ENCODE measurements around the gene HCFC1R1. TPM values are rescaled to one million over a fixed set of nuclear protein-coding genes. Genes with fewer than 3 reads are reported as not detected.

The HCFC1R1 gene
- total RNA-seq, 6 experiments from 2014 or later = 54.6 to 90.3 (median 83.2) TPM

DNA sequence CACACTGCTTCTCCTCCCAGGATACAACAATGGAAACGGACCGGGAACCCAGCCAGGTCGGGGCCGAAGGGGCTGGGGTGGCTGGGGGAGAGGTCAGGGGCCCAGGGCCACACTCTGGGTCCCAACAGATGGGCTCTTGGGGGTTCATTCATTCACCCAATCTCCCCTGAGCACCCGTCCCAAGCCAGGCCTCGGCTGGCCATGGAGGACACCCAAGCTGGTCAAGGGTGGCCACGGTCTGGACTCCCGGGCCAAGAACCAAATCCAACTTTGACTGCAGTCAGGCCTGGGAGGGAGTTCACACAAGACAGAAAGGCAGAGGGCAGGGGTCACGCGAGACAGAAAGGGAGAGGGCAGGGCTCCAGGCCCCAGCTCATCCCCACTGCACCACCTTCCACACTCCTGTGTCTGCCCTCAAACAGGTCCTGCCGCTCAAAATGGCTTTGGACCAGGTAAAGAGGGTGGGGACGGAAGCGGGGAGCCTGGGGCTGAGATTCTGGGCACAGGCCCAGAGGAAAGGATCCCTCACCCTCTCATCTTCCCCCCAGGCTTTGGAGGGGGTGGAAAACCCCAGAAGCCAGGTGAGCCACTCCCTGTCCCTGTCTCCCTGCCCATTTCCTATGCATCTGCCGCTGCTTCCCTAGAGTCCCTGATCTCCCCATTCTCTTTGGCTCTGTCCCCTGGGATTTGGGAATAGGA, 31.2 kb downstream of the HCFC1R1 start:
- no peak overlapping the region for H3K4me3 Mint-ChIP-seq
- H3K9me3 Mint-ChIP-seq = no peaks in the 10 kb centered on the region
- no peak for DNase-seq
- H3K27ac Mint-ChIP-seq = no peak overlapping the region
- no peaks in the 10 kb centered on the region for H3K36me3 Mint-ChIP-seq (ENCODE audit: low read depth)
- no peaks in the 10 kb centered on the region for H3K4me1 Mint-ChIP-seq (ENCODE audit: low read depth)
- H3K27me3 Mint-ChIP-seq (ENCODE audit: insufficient read depth) = peaks cover 22% of the 10 kb centered on the region
- TF ChIP-seq, protein P1, sequence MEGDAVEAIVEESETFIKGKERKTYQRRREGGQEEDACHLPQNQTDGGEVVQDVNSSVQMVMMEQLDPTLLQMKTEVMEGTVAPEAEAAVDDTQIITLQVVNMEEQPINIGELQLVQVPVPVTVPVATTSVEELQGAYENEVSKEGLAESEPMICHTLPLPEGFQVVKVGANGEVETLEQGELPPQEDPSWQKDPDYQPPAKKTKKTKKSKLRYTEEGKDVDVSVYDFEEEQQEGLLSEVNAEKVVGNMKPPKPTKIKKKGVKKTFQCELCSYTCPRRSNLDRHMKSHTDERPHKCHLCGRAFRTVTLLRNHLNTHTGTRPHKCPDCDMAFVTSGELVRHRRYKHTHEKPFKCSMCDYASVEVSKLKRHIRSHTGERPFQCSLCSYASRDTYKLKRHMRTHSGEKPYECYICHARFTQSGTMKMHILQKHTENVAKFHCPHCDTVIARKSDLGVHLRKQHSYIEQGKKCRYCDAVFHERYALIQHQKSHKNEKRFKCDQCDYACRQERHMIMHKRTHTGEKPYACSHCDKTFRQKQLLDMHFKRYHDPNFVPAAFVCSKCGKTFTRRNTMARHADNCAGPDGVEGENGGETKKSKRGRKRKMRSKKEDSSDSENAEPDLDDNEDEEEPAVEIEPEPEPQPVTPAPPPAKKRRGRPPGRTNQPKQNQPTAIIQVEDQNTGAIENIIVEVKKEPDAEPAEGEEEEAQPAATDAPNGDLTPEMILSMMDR (IDR thresholded peaks at IDR 0.05) = no peak

DNA sequence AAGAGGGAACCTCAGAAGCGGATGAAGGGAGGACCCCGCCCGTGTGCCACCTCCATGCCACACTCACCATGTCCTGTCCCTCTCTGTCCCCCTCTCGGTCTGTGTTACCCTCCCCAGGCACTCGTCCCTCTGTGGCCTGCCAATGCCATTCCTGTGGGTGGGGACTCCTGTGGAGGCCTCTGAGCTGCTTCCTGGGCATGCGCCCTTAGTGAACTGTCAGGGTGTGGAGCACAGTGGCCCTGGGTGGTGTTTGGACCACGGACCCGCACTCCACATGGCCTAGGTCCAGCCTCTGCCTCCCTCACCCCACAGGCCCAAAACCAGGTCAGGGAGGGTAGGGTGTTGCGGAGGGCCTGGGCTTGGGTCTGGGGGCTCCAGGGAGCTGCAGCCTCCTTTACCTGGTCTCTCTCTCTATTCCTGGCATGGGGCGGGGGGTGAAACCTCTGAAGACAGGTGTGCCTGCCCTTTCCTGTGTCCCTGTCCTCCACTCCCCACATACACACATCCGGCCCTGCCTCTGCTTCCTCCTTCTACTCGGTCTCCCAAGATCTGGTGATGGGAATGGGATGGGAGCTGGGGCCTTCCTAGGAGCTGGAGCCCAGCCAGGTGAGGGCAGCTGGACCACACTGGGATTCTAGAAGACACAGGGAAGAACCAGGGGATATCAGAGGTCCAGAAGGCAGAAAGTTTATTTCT, 32.0 kb downstream of the HCFC1R1 start:
- Mint-ChIP-seq H3K4me3 (no peak overlapping the region), H3K36me3 (ENCODE audit: low read depth) (no peaks in the 10 kb centered on the region)

DNA sequence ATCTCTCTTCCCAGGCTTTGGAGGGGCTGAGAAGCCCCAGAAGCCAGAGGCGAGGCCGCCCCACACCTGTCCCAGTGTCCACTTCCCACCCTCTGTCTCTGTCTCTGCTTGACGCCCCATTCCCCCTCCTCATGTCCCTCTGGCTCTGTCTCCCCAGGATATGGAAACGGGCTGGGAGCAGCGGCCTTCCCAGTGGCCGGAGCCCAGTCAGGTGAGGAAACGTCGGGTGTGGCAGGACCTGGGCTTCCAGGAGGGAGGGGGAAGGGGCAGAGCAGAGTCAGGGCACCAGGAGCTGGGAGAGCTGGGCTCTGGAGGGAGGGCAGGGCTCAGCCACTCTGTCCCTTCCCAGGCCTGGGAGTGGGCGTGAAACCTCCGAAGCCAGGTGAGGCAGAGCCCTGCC, 32.9 kb downstream of the HCFC1R1 start:
- Mint-ChIP-seq H3K9me3 (no peaks in the 10 kb centered on the region), H3K27me3 (ENCODE audit: insufficient read depth) (peaks cover 21% of the 10 kb centered on the region), H3K36me3 (ENCODE audit: low read depth) (no peaks in the 10 kb centered on the region), H3K4me1 (ENCODE audit: low read depth) (no peaks in the 10 kb centered on the region), H3K27ac (no peak overlapping the region), H3K4me3 (no peak overlapping the region)
- DNase-seq = no peak
- TF ChIP-seq, protein P1 (IDR thresholded peaks at IDR 0.05) = no peak

More for the DNA sequence above, 32.0 kb downstream of the HCFC1R1 start:
- TF ChIP-seq, protein P1 (IDR thresholded peaks at IDR 0.05) = no peak
- Mint-ChIP-seq H3K4me1 (ENCODE audit: low read depth) (no peaks in the 10 kb centered on the region), H3K9me3 (no peaks in the 10 kb centered on the region), H3K27ac (no peak overlapping the region), H3K27me3 (ENCODE audit: insufficient read depth) (peaks cover 20% of the 10 kb centered on the region)
- no peak for DNase-seq

DNA sequence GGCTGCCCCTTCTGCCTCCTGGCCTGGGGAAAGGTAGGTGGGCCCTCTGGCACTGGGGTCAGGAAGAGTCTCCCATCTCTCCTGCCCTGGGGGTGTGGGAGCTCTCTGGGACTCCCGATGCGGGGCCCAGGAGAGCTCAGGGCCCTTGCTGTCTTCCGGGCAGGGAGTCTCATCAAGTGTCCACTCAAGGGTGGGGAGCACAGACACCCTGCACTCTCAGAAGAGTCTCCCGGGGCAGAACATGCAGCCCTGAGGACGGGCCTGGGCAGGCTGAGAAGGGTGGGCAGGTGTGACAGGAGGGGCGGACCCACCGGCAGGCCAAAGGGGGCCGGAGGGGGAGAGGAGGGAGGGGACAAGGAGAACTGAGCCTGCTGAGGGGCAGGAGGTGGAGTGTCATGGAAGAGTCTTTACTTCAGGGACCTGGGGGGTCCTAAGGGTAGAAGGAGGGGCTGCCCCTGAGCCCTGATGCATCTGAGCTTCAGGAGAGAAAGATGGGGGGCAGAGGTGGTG, 35.1 kb downstream of the HCFC1R1 start:
- Mint-ChIP-seq H3K36me3 (ENCODE audit: low read depth) (no peaks in the 10 kb centered on the region), H3K9me3 (no peaks in the 10 kb centered on the region), H3K4me1 (ENCODE audit: low read depth) (peaks cover 4% of the 10 kb centered on the region; the same call in 1 of the 2 replicates), H3K4me3 (no peak overlapping the region), H3K27me3 (ENCODE audit: insufficient read depth) (peaks cover 22% of the 10 kb centered on the region), H3K27ac (no peak overlapping the region)
- DNase-seq = no peak
- TF ChIP-seq, protein P1 (IDR thresholded peaks at IDR 0.05) = no peak

DNA sequence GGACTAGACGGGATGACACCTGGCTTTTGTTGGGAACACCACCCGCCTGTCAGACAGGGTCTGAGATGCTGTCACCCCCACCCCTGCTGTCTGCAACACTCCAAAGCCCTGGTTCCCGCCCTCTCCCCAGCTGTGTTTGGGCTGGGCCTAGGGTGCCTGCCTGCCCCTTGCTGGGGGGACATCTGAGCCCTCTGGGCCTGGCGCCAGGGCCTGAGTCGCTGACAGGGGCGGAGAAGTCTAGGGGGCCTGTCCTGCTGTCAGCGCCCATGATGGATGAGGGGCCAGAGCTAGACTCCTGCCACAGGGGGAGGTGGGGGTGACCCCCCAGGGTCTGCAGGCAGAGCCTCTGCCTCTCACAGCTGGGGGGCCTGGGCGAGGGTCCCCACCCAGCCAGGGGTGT, 35.9 kb downstream of the HCFC1R1 start:
- H3K36me3 Mint-ChIP-seq (ENCODE audit: low read depth) = no peaks in the 10 kb centered on the region
- no peak overlapping the region for H3K27ac Mint-ChIP-seq

More for the DNA sequence above, 35.9 kb downstream of the HCFC1R1 start:
- DNase-seq = no peak
- Mint-ChIP-seq H3K27me3 (ENCODE audit: insufficient read depth) (peaks cover 22% of the 10 kb centered on the region), H3K4me1 (ENCODE audit: low read depth) (peaks cover 6% of the 10 kb centered on the region; the same call in 1 of the 2 replicates), H3K9me3 (no peaks in the 10 kb centered on the region), H3K4me3 (no peak overlapping the region)
- TF ChIP-seq, protein P1 (IDR thresholded peaks at IDR 0.05) = no peak
